ENCODE results near the gene OBP2B.
A peak's percentile ranks its signal among the peaks of the same experiment; 100 is the strongest.

The OBP2B gene

GRCh38 chr9:133165452-133165730 lies 43.7 kb downstream of the OBP2B start:
- no peak overlapping the region for H3K4me3 ChIP-seq (ENCODE audit: insufficient read depth, low read length, poor library complexity, severe bottlenecking)
- no peak overlapping the region for H3K9ac ChIP-seq (ENCODE audit: low read length)
- no peaks in the 10 kb centered on the region for H4K20me1 ChIP-seq (ENCODE audit: low read depth, low read length)
- no peak overlapping the region for H3K27ac ChIP-seq (ENCODE audit: low read depth, low read length)
- no peak for TF ChIP-seq EZH2phosphoT487 (conservative IDR thresholded peaks at IDR 0.05; ENCODE audit: low read length)
- no peak for TF ChIP-seq CTCF (IDR thresholded peaks at IDR 0.05; ENCODE audit: insufficient read depth, low read length, poor library complexity, severe bottlenecking)
- no peaks in the 10 kb centered on the region for H3K9me3 ChIP-seq (ENCODE audit: insufficient read depth, low read length)
- H3F3A ChIP-seq (ENCODE audit: insufficient read depth), result no peaks in the 10 kb centered on the region
- H3K9me2 ChIP-seq (replicated peaks; ENCODE audit: insufficient read depth, low read length), result no peaks in the 10 kb centered on the region
- H3K36me3 ChIP-seq (ENCODE audit: low read length), result no peaks in the 10 kb centered on the region
- H3K27me3 ChIP-seq (ENCODE audit: low read length), result no peaks in the 10 kb centered on the region
- H3K79me2 ChIP-seq (ENCODE audit: insufficient read depth, low read length), result no peaks in the 10 kb centered on the region
- no peak overlapping the region for H3K4me2 ChIP-seq (ENCODE audit: low read depth, low read length, poor library complexity, severe bottlenecking)
- H2AFZ ChIP-seq (ENCODE audit: low read depth, low read length, severe bottlenecking), result no peak overlapping the region

- H4K20me1 ChIP-seq (ENCODE audit: low read depth, low read length), result no peaks in the 10 kb centered on the region
- no peak overlapping the region for H3K9ac ChIP-seq (ENCODE audit: low read length)
- no peak overlapping the region for H2AFZ ChIP-seq (ENCODE audit: low read depth, low read length, severe bottlenecking)
- peak overlapping the region; percentile 34 for H3K4me2 ChIP-seq (ENCODE audit: low read depth, low read length, poor library complexity, severe bottlenecking)
- no peaks in the 10 kb centered on the region for H3K36me3 ChIP-seq (ENCODE audit: low read length)
- no peaks in the 10 kb centered on the region for H3K9me3 ChIP-seq (ENCODE audit: insufficient read depth, low read length)
- no peak overlapping the region for H3K27ac ChIP-seq (ENCODE audit: low read depth, low read length)
- H3K79me2 ChIP-seq (ENCODE audit: insufficient read depth, low read length), result no peaks in the 10 kb centered on the region
- no peak overlapping the region for H3K4me3 ChIP-seq (ENCODE audit: insufficient read depth, low read length, poor library complexity, severe bottlenecking)
- TF ChIP-seq EZH2phosphoT487 (conservative IDR thresholded peaks at IDR 0.05; ENCODE audit: low read length) (no peak), CTCF (IDR thresholded peaks at IDR 0.05; ENCODE audit: insufficient read depth, low read length, poor library complexity, severe bottlenecking) (no peak)
- no peaks in the 10 kb centered on the region for H3K27me3 ChIP-seq (ENCODE audit: low read length)
- H3K9me2 ChIP-seq (replicated peaks; ENCODE audit: insufficient read depth, low read length), result no peaks in the 10 kb centered on the region
- no peaks in the 10 kb centered on the region for H3F3A ChIP-seq (ENCODE audit: insufficient read depth)
Measured at GRCh38 chr9:133164191-133164590, 44.9 kb downstream of the OBP2B start.

GRCh38 chr9:133163504-133164172 lies 45.4 kb downstream of the OBP2B start, which contains the start of gene GBGT1:
Gene GBGT1 (minus strand): TSS chr9:133163914. CDS start chr9:133162412, 1,502 bp downstream.
- TF ChIP-seq EZH2phosphoT487 (conservative IDR thresholded peaks at IDR 0.05; ENCODE audit: low read length) (no peak), CTCF (IDR thresholded peaks at IDR 0.05; ENCODE audit: insufficient read depth, low read length, poor library complexity, severe bottlenecking) (no peak)
- Histone ChIP-seq H3F3A (ENCODE audit: insufficient read depth) (no peaks in the 10 kb centered on the region), H4K20me1 (ENCODE audit: low read depth, low read length) (no peaks in the 10 kb centered on the region), H3K9ac (ENCODE audit: low read length) (no peak within 1 kb of the TSS), H3K27ac (ENCODE audit: low read depth, low read length) (no peak within 1 kb of the TSS), H3K79me2 (ENCODE audit: insufficient read depth, low read length) (no peaks in the 10 kb centered on the region), H2AFZ (ENCODE audit: low read depth, low read length, severe bottlenecking) (no peak within 1 kb of the TSS), H3K9me2 (replicated peaks; ENCODE audit: insufficient read depth, low read length) (no peaks in the 10 kb centered on the region), H3K36me3 (ENCODE audit: low read length) (no peaks in the 10 kb centered on the region), H3K27me3 (ENCODE audit: low read length) (no peaks in the 10 kb centered on the region), H3K4me2 (ENCODE audit: low read depth, low read length, poor library complexity, severe bottlenecking) (peak within 1 kb of the TSS; percentile 34), H3K4me3 (ENCODE audit: insufficient read depth, low read length, poor library complexity, severe bottlenecking) (no peak within 1 kb of the TSS), H3K9me3 (ENCODE audit: insufficient read depth, low read length) (no peaks in the 10 kb centered on the region)
